ENCODE measurements around the gene PRPF40B.

Gene PRPF40B

DNA sequence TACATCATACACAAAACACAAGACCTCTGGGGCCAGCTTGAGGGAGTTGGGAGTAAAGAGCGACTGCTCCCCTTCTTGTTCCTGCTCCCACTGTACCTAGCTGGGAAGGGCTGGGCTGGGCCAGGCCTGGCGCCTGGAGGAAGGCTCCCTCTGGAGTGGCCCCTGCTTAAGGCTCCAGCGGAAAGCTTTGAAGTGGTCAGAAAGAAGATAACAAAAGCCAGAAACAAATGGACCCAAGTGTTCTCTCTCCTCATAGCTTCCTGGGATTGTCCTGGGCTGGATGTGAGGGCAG is 25.3 kb downstream of the PRPF40B start:
- Histone ChIP-seq H3K4me2 (ENCODE audit: low read depth, low read length, poor library complexity, severe bottlenecking) (no peak overlapping the region), H3K27me3 (ENCODE audit: low read length) (no peaks in the 10 kb centered on the region), H3K9ac (ENCODE audit: low read length) (no peak overlapping the region), H3K36me3 (ENCODE audit: low read length) (no peaks in the 10 kb centered on the region), H3K9me3 (ENCODE audit: insufficient read depth, low read length) (no peaks in the 10 kb centered on the region), H3K9me2 (replicated peaks; ENCODE audit: insufficient read depth, low read length) (no peaks in the 10 kb centered on the region), H3K4me3 (ENCODE audit: insufficient read depth, low read length, poor library complexity, severe bottlenecking) (no peak overlapping the region), H3K27ac (ENCODE audit: low read depth, low read length) (no peak overlapping the region), H3F3A (ENCODE audit: insufficient read depth) (no peaks in the 10 kb centered on the region), H2AFZ (ENCODE audit: low read depth, low read length, severe bottlenecking) (no peak overlapping the region), H3K79me2 (ENCODE audit: insufficient read depth, low read length) (no peaks in the 10 kb centered on the region), H4K20me1 (ENCODE audit: low read depth, low read length) (no peaks in the 10 kb centered on the region)
- TF ChIP-seq EZH2phosphoT487 (conservative IDR thresholded peaks at IDR 0.05; ENCODE audit: low read length), result no peak
- TF ChIP-seq, protein P1, sequence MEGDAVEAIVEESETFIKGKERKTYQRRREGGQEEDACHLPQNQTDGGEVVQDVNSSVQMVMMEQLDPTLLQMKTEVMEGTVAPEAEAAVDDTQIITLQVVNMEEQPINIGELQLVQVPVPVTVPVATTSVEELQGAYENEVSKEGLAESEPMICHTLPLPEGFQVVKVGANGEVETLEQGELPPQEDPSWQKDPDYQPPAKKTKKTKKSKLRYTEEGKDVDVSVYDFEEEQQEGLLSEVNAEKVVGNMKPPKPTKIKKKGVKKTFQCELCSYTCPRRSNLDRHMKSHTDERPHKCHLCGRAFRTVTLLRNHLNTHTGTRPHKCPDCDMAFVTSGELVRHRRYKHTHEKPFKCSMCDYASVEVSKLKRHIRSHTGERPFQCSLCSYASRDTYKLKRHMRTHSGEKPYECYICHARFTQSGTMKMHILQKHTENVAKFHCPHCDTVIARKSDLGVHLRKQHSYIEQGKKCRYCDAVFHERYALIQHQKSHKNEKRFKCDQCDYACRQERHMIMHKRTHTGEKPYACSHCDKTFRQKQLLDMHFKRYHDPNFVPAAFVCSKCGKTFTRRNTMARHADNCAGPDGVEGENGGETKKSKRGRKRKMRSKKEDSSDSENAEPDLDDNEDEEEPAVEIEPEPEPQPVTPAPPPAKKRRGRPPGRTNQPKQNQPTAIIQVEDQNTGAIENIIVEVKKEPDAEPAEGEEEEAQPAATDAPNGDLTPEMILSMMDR (IDR thresholded peaks at IDR 0.05; ENCODE audit: insufficient read depth, low read length, poor library complexity, severe bottlenecking), result no peak

DNA sequence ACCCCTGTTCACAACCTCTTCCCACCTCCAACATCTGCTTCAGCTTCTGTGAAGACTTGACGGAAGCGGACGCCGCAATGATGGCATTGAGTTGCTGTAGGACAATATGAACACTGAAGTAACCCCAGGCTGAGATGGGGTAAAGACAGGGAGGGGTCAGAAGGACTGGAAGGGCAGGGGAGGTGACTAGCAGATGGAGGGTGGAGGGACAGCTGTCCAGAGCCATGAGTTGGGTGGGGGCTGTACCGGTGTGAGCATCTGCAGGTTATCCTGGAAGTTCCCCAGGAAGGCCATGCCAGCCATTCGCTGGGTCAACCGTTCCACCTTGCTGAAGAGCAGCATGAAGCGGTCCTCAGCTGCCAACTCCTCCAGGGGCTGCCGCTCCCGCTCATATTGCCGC is 26.1 kb downstream of the PRPF40B start:
- no peak overlapping the region for H2AFZ ChIP-seq (ENCODE audit: low read depth, low read length, severe bottlenecking)
- no peaks in the 10 kb centered on the region for H3K9me3 ChIP-seq (ENCODE audit: insufficient read depth, low read length)
- H3K4me2 ChIP-seq (ENCODE audit: low read depth, low read length, poor library complexity, severe bottlenecking), result no peak overlapping the region
- TF ChIP-seq EZH2phosphoT487 (conservative IDR thresholded peaks at IDR 0.05; ENCODE audit: low read length), result no peak
- TF ChIP-seq, protein P1 (IDR thresholded peaks at IDR 0.05; ENCODE audit: insufficient read depth, low read length, poor library complexity, severe bottlenecking), result no peak
- no peaks in the 10 kb centered on the region for H3F3A ChIP-seq (ENCODE audit: insufficient read depth)
- no peaks in the 10 kb centered on the region for H3K27me3 ChIP-seq (ENCODE audit: low read length)
- no peak overlapping the region for H3K4me3 ChIP-seq (ENCODE audit: insufficient read depth, low read length, poor library complexity, severe bottlenecking)
- H3K27ac ChIP-seq (ENCODE audit: low read depth, low read length), result no peak overlapping the region
- H4K20me1 ChIP-seq (ENCODE audit: low read depth, low read length), result no peaks in the 10 kb centered on the region
- no peaks in the 10 kb centered on the region for H3K79me2 ChIP-seq (ENCODE audit: insufficient read depth, low read length)
- H3K9ac ChIP-seq (ENCODE audit: low read length), result no peak overlapping the region
- H3K36me3 ChIP-seq (ENCODE audit: low read length), result no peaks in the 10 kb centered on the region
- no peaks in the 10 kb centered on the region for H3K9me2 ChIP-seq (replicated peaks; ENCODE audit: insufficient read depth, low read length)

DNA sequence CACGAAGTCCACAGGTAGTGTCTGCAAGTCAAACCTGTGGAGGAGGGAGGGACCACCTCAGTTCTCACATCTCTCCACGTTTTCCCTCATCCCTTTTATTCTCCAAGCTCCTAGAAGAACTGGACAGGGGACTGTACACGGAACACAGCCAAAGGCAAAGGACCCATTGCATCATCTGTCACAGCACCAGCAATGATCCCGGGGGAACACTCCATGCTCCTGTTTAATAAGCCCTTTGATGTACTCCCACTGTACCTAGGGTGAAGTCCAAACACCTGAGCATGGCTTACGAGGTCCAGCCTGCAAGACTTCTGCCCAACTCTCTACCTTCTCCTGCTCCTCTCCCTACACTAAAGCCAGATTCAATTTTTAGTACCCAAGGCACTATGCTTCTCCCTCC is 26.5 kb downstream of the PRPF40B start:
- H3K36me3 ChIP-seq (ENCODE audit: low read length), result no peaks in the 10 kb centered on the region
- no peak overlapping the region for H3K27ac ChIP-seq (ENCODE audit: low read depth, low read length)
- H3K4me3 ChIP-seq (ENCODE audit: insufficient read depth, low read length, poor library complexity, severe bottlenecking), result no peak overlapping the region
- H3K9me3 ChIP-seq (ENCODE audit: insufficient read depth, low read length), result no peaks in the 10 kb centered on the region
- no peak overlapping the region for H3K4me2 ChIP-seq (ENCODE audit: low read depth, low read length, poor library complexity, severe bottlenecking)
- no peaks in the 10 kb centered on the region for H3K27me3 ChIP-seq (ENCODE audit: low read length)
- TF ChIP-seq EZH2phosphoT487 (conservative IDR thresholded peaks at IDR 0.05; ENCODE audit: low read length), result no peak
- TF ChIP-seq, protein P1 (IDR thresholded peaks at IDR 0.05; ENCODE audit: insufficient read depth, low read length, poor library complexity, severe bottlenecking), result no peak
- H3K9ac ChIP-seq (ENCODE audit: low read length), result no peak overlapping the region
- H2AFZ ChIP-seq (ENCODE audit: low read depth, low read length, severe bottlenecking), result no peak overlapping the region
- H4K20me1 ChIP-seq (ENCODE audit: low read depth, low read length), result no peaks in the 10 kb centered on the region
- no peaks in the 10 kb centered on the region for H3F3A ChIP-seq (ENCODE audit: insufficient read depth)
- H3K9me2 ChIP-seq (replicated peaks; ENCODE audit: insufficient read depth, low read length), result no peaks in the 10 kb centered on the region
- H3K79me2 ChIP-seq (ENCODE audit: insufficient read depth, low read length), result no peaks in the 10 kb centered on the region

DNA sequence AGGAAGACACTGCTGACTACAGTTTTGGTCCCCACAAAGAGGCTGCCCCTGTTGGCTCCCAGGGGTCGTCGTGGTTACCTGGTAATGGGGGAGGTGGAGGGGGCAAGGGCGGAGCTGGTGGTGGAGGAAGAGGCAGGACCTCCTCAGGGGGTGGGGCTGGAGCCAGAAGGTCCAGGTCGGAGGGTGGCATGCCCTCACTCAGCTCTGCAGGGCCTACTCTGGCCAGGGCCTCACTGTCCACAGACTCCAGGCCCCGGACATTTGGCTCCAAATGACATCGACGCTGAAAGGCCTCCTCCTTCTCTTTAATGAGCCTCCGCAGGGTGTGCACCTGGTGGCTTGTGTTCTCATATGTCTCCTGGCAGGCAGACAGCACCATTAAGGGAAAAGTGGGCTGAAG is 28.5 kb downstream of the PRPF40B start:
- H3K9me3 ChIP-seq (ENCODE audit: insufficient read depth, low read length), result no peaks in the 10 kb centered on the region
- no peak overlapping the region for H3K9ac ChIP-seq (ENCODE audit: low read length)
- no peaks in the 10 kb centered on the region for H3K79me2 ChIP-seq (ENCODE audit: insufficient read depth, low read length)
- TF ChIP-seq EZH2phosphoT487 (conservative IDR thresholded peaks at IDR 0.05; ENCODE audit: low read length), result no peak
- TF ChIP-seq, protein P1 (IDR thresholded peaks at IDR 0.05; ENCODE audit: insufficient read depth, low read length, poor library complexity, severe bottlenecking), result no peak
- H3K9me2 ChIP-seq (replicated peaks; ENCODE audit: insufficient read depth, low read length), result no peaks in the 10 kb centered on the region
- no peak overlapping the region for H3K4me3 ChIP-seq (ENCODE audit: insufficient read depth, low read length, poor library complexity, severe bottlenecking)
- no peak overlapping the region for H3K27ac ChIP-seq (ENCODE audit: low read depth, low read length)
- no peak overlapping the region for H3K4me2 ChIP-seq (ENCODE audit: low read depth, low read length, poor library complexity, severe bottlenecking)
- H3K27me3 ChIP-seq (ENCODE audit: low read length), result no peaks in the 10 kb centered on the region
- H2AFZ ChIP-seq (ENCODE audit: low read depth, low read length, severe bottlenecking), result no peak overlapping the region
- no peaks in the 10 kb centered on the region for H3K36me3 ChIP-seq (ENCODE audit: low read length)
- H4K20me1 ChIP-seq (ENCODE audit: low read depth, low read length), result no peaks in the 10 kb centered on the region
- H3F3A ChIP-seq (ENCODE audit: insufficient read depth), result no peaks in the 10 kb centered on the region
